Uterus (tissue), 4 donors: ENCODE measurements around the gene PRIMPOL. TPM values are rescaled to one million over a fixed set of nuclear protein-coding genes. Genes with fewer than 3 reads are reported as not detected.
"Not testable (repeated sequence)": the region's sequence is repeated elsewhere in the genome, so short reads cannot be mapped to it uniquely, and the experiment has no call there.

Experiments used
- DNase-seq, 2 donors: peaks; one replicate each; pipeline ENCODE4 v3.0.0-alpha.2; 2019 to 2020
- H3K27ac ChIP-seq, 2 donors: fragments of 200-600 bp; sonication (generic); 1 replicate in 1 of 2; 2 replicates in 1 of 2; pipeline ENCODE4 v1.5.1; 2016 to 2018
- H3K27me3 ChIP-seq, 2 donors: fragments of 200-600 bp; sonication (generic); one replicate each; pipeline ENCODE4 v1.5.1; 2018 to 2019; ENCODE audit warnings: control low read depth in 1 of 2
- H3K36me3 ChIP-seq, 2 donors: fragments of 200-600 bp; sonication (generic); one replicate each; pipeline ENCODE4 v1.5.1; 2019; ENCODE audit warnings: control low read depth in 1 of 2
- H3K4me1 ChIP-seq, 2 donors: fragments of 200-600 bp; sonication (generic); one replicate each; pipeline ENCODE4 v1.5.1; 2018 to 2019; ENCODE audit warnings: control low read depth in 1 of 2
- H3K4me3 ChIP-seq, 2 donors: fragments of 200-600 bp; sonication (generic); 1 replicate in 1 of 2; 2 replicates in 1 of 2; pipeline ENCODE4 v1.5.1; 2018 to 2019; ENCODE audit warnings: mild to moderate bottlenecking in 1 of 2
- H3K9me3 ChIP-seq, 2 donors: fragments of 200-600 bp; sonication (generic); one replicate each; pipeline ENCODE4 v1.5.1; 2019; ENCODE audit warnings: control low read depth in 1 of 2
- POLR2A ChIP-seq, 2 donors: fragments of 450-650 bp; IDR thresholded peaks; one replicate each; pipeline ENCODE4 v1.6.1; 2016; ENCODE audit warnings: antibody characterized with exemption in 2 of 2, mild to moderate bottlenecking in 1 of 2, moderate library complexity in 1 of 2
- intact Hi-C: fragments of 100-400 bp; cut with DNase I; formaldehyde crosslinking; loops from one replicate; pipeline ENCODE4 v1.15.1; 2023; ENCODE audit warnings: low total_unique reads
- total RNA-seq, 4 donors: library from RNA; depleted of rRNA in 3 of 4; stranded (reverse); fragments of >200 nt in 3 of 4; gene quantifications; one replicate each; pipeline versions ENCODE4 v1.1.0 to v1.2.4, GENCODE V29; 2014 to 2023
- TF ChIP-seq, protein P1 (sequence below), 4 experiments: fragments of 200-600 bp in 2 of 4; fragments of 450-650 bp in 2 of 4; sonication (generic) in 2 of 4; IDR thresholded peaks; one replicate each; pipeline ENCODE4 v1.5.1; 2016 to 2019; ENCODE audit warnings: antibody characterized with exemption in 4 of 4, mild to moderate bottlenecking in 2 of 4, moderate library complexity in 1 of 4
- donor health status: DM: yes; HTN: yes; CAD: no.

The PRIMPOL gene
- total RNA-seq, 4 donors from 2014 or later = 25.1 to 43.5 (median 34.1) TPM

DNA sequence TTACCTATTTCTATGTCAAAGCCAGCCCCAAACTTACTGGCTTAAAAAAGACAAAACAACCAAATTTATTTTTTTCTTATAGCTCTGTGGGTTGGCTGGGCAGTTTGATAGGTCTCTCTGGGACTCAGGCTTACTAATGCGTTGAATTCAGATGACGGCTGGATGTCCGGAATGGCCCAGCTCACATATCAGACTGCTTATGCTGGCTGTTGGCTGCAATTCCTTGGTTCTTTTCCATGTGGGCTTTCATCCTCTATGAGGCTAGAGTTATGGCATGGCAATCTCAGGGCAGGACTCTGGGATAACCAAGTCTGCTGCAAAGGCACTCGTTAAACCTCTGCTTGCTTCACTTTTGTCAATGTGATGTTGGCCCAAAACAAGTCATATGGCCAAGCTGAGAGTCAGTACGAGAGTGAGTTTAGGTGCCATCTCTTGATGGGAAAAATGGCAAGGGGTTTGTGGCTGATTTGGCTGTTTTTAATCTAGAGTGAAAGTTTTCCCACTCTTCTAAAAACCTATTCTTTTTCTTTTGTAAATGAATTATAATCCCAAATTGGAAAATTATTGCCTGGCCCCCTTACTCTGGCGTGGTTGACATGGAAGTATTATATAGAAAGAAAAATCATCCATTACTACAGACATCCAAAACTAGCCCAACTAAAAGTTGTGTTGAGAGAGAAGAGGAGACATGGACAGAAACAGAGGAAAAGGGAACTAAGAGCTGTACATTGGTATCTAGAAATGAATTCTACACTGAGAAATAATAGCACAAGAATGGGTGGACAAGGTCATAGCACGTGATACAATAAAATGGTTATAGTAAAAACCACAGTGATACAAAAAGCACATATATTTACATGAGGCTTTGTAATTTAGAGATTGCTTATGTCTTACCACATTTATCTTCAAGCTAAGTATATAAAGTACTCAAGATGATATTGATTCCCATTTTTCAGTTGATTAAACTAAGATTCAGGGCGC lies 6.6 kb downstream of the PRIMPOL start:
- no peaks in the 10 kb centered on the region for H3K9me3 ChIP-seq
- intact Hi-C loops = no loop called here
- H3K36me3 ChIP-seq = no peaks in the 10 kb centered on the region
- no peaks in the 10 kb centered on the region for H3K27me3 ChIP-seq
- H3K4me1 ChIP-seq = no peaks in the 10 kb centered on the region
- H3K4me3 ChIP-seq = no peak overlapping the region
- no peak overlapping the region for H3K27ac ChIP-seq
- no peak for TF ChIP-seq POLR2A (IDR thresholded peaks at IDR 0.05)
- TF ChIP-seq, protein P1, sequence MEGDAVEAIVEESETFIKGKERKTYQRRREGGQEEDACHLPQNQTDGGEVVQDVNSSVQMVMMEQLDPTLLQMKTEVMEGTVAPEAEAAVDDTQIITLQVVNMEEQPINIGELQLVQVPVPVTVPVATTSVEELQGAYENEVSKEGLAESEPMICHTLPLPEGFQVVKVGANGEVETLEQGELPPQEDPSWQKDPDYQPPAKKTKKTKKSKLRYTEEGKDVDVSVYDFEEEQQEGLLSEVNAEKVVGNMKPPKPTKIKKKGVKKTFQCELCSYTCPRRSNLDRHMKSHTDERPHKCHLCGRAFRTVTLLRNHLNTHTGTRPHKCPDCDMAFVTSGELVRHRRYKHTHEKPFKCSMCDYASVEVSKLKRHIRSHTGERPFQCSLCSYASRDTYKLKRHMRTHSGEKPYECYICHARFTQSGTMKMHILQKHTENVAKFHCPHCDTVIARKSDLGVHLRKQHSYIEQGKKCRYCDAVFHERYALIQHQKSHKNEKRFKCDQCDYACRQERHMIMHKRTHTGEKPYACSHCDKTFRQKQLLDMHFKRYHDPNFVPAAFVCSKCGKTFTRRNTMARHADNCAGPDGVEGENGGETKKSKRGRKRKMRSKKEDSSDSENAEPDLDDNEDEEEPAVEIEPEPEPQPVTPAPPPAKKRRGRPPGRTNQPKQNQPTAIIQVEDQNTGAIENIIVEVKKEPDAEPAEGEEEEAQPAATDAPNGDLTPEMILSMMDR (IDR thresholded peaks at IDR 0.05) = no peak
- DNase-seq = no peak

DNA sequence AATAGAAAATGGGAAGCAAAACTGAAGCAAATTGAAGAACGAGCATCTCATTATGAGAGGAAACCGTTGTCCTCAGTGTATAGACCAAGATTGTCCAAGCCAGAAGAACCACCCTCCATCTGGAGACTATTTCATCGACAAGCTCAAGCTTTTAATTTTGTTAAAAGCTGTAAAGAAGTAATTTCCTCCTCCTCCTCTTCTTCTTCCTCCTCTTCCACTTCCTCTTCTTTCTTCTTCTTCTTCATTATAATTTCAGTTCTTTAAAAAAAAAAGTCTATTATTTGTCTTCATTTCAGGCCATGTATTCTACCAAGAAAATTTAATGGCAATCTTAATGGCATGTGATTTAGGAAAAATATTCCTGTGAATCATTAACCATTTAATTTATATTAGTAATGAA lies 7.6 kb downstream of the PRIMPOL start:
- Histone ChIP-seq H3K9me3 (no peaks in the 10 kb centered on the region), H3K4me3 (no peak overlapping the region), H3K36me3 (no peaks in the 10 kb centered on the region), H3K27ac (no peak overlapping the region), H3K4me1 (no peaks in the 10 kb centered on the region), H3K27me3 (no peaks in the 10 kb centered on the region)
- intact Hi-C loops = no loop called here
- TF ChIP-seq POLR2A (IDR thresholded peaks at IDR 0.05) = no peak
- TF ChIP-seq, protein P1 (IDR thresholded peaks at IDR 0.05) = no peak
- no peak for DNase-seq

DNA sequence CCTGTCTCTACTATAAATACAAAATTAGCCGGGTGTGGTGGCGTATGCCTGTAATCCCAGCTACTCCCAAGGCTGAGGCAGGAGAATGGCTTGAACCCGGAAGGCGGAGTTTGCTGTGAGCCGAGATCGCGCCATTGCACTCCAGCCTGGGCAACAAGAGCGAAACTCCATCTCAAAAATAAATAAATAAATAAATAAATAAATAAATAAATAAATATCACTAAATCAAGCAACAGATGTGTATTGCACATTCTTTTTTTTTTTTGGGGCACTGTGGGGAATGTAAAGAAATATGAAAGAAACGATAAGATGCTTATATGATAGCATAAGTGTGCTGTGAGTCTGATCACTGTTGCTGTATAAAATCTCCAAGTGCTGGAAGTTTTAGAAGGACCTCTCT lies 8.3 kb downstream of the PRIMPOL start:
- H3K36me3 ChIP-seq, H3K27ac ChIP-seq, intact Hi-C loops, DNase-seq, H3K9me3 ChIP-seq, H3K27me3 ChIP-seq, H3K4me1 ChIP-seq, H3K4me3 ChIP-seq: not testable (repeated sequence)

DNA sequence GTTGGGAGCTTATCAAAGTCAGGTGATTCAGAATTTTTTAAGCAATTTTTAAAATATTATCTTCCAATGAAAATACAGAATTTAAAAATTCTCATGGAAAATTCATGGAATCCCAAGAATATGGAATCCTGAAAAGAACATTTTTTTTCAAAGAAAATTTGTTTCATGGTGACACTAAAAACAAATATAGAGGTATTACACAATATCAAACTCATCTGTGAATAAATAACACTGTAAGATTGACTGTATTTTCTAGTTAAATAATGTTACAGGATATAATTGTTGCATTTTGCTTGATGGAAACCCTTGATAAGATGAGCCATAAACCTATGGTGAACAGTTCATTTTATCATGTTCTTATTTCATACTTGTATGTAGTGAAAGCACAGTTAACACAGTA lies 11.4 kb downstream of the PRIMPOL start:
- no peaks in the 10 kb centered on the region for H3K36me3 ChIP-seq
- no peak overlapping the region for H3K4me3 ChIP-seq
- no peaks in the 10 kb centered on the region for H3K4me1 ChIP-seq
- no peaks in the 10 kb centered on the region for H3K27me3 ChIP-seq
- H3K9me3 ChIP-seq = no peaks in the 10 kb centered on the region
- no peak for DNase-seq
- no peak for TF ChIP-seq POLR2A (IDR thresholded peaks at IDR 0.05)
- TF ChIP-seq, protein P1 (IDR thresholded peaks at IDR 0.05) = no peak
- intact Hi-C loops = no loop called here
- no peak overlapping the region for H3K27ac ChIP-seq

DNA sequence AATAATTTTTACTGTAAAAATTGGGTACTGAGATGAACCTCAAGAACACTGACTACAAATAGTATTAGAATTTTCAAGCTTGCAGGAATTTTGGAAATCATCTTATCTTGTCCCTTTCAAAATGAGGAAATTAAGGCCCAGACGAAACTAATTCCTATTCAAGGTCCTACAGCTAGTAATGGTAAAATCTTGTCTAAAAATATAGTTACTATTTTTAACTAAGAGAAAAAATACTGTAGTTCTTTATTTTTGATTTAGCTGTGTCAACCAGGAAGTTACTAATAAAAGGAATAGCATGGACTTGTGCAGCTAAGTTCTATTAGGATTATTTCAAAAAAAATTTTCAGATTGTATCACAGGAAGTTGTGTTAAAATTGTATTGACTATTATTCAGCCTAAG lies 12.7 kb downstream of the PRIMPOL start:
- no peak for DNase-seq
- TF ChIP-seq, protein P1 (IDR thresholded peaks at IDR 0.05) = no peak
- TF ChIP-seq POLR2A (IDR thresholded peaks at IDR 0.05) = no peak
- Histone ChIP-seq H3K4me3 (no peak overlapping the region), H3K27ac (no peak overlapping the region), H3K27me3 (no peaks in the 10 kb centered on the region), H3K36me3 (no peaks in the 10 kb centered on the region), H3K4me1 (no peaks in the 10 kb centered on the region), H3K9me3 (no peaks in the 10 kb centered on the region)
- intact Hi-C loops = no loop called here
